ENCODE measurements around the gene PROKR2.

Gene PROKR2

DNA sequence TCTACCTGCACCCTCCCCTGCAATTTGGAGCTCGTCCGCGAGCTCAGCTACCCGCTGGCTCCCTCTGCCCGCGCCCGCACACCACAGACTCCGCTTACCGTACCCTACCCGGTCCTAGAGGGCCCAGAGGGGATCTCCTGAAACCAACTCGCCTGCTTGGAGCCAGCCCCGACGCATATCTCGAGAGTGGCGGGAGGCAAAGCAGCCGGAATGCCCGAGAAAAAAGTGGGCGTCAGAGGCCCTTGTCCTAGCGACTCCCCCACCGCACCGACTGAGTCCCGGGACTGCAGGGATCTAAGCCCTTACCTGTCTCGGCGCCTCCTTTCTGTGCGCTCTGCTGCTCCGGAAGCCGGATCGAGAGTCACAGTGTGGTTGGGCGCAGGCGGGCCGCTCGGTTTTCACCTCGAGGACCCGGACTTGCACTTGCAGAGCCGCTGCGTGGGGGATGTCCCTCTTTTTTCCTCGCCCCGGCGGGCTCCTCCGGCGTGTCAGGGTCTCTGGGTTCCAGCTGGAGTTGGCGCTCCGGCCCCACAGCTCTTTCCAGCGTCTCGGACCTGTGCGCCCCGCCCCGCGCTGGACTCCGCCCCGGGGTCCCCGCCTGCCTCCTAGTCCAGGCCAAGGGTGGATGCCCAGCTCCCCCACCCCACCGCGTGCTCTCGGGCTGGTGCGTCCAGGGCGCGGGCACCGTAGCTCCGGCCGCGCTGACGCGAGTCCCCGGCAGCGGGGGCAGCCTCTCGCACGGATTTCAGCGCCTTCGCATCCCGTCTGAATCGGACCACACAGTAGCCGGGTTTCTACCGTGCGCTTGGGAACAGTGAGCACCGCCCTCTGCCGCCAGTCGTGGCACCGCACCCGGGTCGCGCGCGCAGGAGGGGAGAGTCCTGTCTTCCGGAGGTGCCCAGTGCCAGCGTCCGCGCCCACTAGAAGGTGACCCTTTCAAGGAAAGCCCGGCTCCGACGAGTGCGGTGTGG, at the start of gene PROKR2:
Gene PROKR2, minus strand, starts transcription at position 767 of the 971 bp plus-strand sequence. CDS start 2,585 bp downstream, outside the sequence.
- DNase-seq: no peak

DNA sequence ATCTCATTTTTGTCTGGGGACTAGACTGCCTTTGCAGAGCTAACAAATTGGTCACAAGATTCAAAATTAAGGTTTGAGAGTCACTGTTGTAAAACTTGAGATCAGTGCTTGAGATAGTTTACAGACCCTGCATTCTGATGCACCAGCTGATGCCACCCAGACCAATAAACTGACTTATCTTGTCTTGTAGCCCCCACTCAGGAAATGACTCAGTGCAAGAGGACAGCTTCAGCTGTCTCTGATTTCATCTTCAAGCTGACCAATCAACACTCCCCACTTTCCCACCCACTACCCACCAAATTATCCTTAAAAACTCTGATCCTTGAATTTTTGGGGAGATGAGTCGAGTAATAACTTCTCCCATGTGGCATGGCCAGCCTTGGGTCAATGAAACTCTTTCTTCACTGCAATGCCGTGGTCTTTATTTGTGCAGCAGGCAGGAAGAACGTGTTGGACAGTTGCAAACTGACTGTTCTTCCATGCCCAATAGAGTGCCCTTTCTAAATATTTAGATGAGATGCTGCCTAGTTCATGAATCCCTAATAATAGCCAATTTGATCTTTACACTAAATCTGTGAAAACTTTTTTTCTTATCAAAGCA, 48.3 kb upstream of the PROKR2 start:
- no peak for DNase-seq

DNA sequence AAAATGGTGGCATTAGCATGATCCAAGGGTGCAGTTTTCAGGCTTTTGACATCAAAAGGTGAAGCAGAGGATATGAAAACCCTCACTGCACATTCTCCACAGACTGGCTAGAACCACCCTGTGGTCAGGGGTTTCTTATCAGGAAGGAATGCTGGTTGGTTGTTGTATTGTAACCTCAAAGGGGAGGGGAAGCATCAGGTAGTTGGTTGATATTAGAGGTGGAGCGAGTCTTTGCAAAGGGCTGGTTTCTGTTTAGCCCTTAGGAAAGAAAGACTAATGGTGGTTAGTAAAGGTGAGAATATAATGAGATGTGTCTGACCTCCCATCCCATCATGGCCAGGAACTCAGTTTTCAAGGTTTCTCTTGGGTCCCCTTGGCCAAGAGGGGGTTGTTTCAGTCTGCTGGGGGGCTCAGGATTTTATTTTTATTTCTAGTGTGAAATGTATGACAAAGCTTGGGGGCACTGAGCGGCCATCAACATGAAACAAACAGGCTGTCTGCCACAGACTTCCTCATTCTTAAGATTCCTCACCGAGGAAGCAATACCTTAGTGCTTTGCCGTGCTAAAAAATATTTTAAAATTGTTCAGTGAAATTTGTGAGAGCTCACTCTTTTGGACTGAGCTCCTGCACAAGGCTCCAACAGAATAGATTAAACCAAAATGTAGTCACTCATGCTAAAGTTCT, 47.5 kb upstream of the PROKR2 start:
- no peak for DNase-seq

DNA sequence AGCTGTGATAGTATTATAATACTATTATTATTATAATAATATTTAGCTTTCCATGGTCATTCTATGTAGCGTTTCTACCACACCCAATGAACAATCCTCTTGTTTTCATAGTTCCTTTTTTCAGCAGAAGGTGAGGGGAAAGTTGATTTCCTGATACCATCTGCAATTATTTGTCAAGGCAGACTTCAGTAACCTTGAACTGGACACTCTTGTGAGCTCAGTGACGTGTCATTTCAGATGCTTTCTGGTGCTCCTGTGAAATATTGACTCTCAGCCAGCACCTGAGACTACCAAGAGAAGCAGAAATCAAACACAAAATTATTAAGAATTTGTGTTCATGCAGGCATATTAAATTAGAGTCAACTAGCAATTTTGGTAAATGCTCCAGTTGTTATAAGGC, 46.0 kb upstream of the PROKR2 start:
- no peak for DNase-seq

DNA sequence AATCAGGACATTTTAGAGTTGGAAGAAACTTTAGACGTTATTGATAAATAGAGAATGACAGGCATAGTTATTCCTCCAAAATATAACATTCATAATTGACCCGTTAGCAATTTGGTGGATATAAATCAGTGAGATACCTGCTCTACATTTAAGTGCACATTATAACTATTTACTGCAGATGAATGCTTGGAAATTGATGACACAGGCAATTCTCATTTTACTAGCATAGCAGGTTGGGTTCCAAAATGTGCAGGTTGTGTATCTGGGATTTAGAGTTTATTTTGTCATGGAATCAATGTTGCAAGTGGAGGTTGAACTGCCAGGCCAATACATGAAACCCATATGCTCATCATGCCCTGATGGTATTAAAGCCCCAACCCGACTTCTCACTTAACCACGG, 44.4 kb upstream of the PROKR2 start:
- no peak for DNase-seq

DNA sequence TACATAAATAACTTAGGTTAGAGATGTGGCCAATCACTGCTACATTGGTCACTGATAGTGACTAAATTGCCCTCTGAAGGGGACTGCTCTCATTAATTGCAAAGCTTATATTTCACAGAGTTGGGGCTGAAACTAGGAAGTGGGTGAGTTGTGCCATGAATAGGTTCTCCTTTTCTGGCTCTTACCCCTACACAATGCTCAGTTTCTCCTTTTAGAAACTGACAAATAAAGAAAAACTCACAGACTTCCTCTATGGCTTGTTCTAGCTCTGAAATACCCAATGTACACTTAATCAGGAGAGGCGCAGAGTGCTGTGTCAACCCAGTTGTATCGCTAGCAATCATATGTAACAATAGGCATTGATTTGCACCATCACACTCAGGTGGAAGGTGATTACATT, 41.2 kb upstream of the PROKR2 start:
- DNase-seq: no peak

DNA sequence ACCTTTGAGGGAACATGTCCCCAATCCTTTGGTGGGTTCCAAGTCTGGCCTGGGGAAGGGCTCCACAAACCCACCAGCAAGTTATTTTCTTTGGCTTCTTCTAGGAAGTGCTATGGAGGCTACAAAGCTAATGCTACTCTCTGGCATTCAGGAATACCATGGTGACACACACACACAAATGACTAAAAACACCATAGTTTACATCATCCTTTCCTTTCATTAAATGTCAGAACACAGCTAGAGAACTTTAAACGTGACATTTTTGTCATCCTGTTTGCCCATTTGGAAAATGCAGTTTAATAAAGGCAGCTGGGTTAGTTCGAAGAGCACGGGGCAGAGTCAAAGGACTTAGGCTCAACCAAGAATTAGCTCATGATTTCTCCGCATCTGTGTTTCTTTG, 40.2 kb upstream of the PROKR2 start:
- DNase-seq: no peak

DNA sequence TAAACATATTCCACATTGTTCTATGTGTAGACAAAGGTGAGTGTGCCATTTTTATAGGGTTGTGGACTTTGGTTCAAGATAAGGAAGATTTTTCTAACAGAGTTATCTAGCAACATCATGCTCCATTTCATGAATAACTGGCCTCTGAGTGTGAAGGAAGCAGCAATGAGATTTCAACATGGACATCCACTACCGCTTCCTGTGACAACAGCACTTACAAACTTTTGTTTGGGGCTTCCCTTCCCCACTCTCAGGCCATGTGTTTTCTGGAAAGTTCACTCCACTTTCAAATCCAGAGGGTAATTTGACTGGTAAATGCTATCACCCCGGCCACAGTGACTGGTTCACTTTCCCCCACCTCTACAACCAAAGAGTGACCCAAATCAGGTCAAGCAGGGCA, 38.1 kb upstream of the PROKR2 start:
- DNase-seq: no peak

DNA sequence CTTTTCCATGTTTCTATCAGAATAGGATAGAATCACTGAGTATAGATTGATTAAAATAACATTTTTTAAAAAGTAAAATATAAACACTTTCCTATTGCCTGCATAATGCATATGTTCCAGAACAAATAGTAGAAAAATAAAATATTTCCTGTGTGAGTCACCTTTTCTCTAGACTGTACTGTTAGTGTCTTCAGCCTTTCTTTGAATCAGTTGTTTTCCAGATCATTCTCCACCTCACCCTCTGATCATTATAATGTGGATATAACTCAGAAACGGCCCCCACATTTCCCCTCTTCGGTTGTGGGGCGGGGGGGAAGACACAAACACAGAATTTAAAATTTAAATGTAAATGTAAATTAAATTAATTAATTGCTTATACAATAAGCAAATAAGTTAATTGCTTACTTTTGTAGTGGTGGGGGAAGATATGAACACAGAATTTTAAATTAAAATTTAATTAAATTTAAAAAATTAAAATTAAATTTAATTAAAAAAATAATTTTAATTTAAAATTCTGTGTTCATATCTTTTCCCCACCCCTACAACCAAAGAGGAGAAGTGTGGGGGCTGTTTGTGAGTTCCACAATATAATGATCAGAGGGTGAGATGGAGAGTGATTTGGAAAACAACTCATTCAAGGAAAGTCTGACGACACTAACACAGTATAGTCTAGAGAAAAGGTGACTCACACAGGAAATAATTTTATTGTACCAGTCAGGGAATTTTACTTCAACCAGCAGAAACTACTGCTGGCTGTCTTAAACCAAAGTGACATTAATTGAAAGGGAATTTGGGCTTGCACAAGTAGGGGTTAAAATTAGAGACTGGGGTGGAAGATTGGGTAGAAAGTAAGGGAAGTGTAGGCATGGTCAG, 37.1 kb upstream of the PROKR2 start:
- DNase-seq: no peak

DNA sequence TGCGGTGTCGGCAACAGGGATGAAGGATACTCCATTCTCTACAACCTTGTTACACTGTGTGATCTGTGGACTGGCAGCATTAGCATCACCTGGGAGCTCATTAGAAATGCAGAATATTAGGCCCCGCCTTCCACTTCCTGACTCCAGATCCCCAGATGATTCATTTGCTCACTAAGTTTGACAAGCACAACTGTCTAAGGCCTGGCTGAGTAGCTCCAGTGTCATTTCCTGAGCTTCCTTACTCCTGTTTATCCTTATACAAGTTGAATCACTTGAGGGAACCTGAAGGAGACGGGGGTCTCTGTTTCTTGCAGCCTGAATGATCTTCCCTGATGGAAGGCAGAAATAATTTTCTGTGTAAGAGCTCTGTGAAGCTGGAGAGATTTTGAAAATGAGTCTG, 32.7 kb upstream of the PROKR2 start:
- no peak for DNase-seq

DNA sequence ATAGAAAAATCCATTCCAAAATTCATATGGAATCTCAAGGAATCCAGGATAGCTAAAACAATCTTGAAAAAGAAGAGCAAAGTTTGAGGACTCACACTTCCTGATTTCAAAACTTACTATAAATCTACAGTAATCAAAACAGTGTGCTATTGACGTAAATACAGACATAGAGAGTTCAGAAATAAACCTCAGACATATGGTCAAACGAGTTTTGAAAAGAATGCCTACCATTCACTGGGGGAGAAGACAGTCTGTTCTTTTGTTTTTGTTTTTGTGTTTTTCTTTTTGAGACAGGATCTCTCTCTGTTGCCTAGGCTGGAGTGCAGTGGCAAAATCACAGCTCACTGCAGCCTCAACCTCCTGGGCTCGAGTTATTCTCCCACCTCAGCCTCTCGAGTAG, 25.3 kb upstream of the PROKR2 start:
- no peak for DNase-seq

DNA sequence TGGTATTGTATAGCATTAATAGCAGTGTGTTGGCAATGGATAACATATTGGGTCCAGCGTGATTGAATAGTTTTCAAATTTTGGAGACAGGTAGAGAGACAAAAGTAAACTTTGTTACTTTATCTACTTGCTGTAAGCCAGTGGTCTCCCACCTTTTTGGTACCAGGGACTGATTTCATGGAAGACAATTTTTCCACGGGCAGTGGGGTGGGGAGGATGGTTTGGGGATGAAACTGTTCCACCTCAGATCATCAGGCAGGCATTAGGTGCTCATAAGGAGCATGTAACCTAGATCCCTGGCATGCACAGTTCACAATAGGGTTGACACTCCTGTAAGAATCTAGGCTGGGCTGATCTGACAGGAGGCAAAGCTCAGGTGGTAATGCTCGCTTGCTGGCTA, 14.6 kb upstream of the PROKR2 start:
- no peak for DNase-seq

DNA sequence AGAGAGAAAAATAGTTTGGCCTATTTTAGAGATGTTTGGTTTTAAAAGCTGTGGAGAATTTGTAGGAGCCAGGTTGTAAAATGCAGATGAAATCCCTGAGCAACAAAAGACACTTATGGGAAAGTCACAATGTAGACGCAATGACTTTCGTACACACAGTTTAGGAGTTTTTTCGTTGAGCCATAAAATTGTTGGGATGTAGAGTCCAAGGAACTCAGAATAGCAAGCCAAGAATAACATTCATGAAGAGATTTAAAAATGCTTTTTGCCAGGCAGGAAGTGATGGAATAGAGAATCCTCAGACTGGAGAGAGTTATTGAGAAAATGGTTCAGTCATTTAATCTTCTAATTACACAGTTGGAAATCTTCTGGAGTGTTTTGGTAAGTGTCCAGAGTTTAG, 11.5 kb upstream of the PROKR2 start:
- DNase-seq: no peak

DNA sequence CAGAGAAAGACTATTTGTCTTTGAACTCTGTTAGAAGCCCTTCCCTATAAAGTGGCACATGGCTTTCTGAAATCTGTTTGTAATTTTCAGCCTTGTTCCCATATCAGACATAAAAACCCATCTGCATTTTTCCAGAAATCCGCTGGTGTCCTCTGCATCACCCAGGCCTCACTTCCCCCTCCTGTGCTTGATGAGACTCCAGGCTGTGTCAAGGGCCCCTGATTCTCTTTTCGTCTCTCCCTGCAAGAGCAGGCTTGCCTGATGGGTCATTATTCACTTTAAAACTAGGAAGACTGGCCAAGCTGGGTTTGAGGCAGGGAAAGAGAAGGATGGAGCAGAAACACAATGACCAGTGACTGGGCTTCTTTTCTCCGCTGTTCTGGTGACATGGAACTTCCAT, 10.6 kb upstream of the PROKR2 start:
- DNase-seq: peak; percentile 60

DNA sequence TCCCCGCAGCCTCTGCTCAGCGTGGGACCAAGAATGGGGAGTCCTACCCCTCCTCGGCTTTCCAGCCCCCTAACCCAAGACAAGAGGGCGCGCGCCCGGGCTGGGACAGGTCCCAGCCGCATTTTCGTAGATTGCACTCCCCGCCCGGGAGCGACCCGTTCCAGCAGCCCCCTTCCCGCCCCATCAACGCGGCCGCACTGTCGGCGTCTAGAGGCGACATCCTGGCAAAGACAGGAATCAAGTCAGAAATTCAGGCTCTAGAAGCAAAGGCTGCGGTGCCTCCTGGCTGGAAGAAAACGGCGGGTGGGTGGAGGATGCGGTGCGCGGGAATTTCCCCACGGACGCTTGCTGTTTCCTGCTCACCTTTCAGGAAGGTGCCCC, 957 bp downstream of the PROKR2 start:
- no peak for DNase-seq

DNA sequence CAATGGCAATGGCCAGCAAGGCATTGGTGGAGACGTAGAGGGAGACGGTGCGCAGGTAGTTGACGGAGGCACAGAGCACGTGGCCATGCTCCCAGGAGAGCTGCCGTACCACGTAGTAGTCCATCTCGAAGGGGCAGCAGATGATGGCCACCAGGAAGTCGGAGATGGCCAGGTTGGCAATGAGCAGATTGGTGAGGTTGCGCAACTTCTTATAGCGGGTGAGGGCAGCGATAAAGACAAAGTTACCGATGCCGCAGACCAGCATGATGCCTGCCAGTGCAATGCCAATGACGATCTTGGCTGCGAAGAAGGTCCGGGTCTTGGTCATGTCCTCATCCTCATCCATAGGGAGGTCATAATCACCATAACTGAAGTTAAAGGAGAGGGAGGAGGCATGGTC, 2.8 kb downstream of the PROKR2 start:
- DNase-seq: no peak

DNA sequence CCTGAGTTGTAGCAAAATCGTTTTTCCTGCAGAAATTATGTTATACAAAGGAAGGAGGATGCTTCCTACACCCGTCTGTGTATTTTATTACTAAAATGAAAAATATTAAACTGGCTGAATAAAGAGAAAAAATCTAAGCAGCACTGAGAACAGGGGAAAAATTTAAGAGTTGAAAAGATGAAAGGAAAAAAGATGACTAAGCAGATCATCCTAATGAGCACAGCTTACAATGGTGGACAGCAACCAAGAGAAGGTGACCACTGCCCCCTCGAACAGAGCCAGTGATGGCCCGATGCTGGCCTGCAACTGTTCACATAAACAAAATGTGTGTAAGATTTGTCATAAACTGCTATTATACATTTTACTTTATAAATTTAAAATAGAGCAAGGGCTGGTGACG, 4.2 kb downstream of the PROKR2 start:
- DNase-seq: no peak

DNA sequence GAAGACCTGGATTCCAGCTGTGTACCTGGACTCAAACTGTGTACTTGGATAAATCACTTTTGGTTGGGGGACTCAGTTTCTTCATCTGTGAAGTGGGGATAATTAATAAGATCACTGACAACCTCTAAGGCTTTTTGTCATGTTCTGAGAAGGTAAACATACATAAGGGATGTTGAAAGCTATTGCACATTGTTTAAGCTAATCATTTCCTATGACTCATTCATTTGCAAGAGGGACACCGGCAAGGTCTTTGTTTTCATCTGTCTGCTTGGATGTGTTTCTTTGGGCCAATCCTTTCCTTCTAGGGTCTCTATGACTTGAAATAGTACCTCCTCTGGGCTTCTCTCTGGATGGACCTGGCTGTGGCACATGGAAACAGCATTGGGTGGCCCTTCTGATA, 6.8 kb downstream of the PROKR2 start:
- no peak for DNase-seq

DNA sequence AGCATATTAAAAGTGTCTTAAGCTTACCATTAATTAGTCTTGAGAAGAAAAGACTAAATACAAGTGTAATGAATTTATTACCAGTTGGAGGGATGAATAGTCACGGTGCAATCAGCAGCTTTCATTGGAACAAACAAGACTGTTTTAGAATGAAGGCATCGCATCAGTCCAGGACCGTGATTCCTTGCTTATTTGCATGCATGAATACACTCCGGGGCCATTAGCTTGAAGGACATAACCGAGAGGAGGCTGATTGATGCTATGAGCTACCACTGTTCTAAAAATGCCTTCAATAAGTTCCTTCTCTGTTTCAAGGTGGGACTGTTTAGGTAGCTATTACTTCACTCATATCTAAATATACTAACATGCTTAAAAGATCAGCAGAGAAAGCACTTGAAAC, 17.9 kb downstream of the PROKR2 start:
- no peak for DNase-seq

DNA sequence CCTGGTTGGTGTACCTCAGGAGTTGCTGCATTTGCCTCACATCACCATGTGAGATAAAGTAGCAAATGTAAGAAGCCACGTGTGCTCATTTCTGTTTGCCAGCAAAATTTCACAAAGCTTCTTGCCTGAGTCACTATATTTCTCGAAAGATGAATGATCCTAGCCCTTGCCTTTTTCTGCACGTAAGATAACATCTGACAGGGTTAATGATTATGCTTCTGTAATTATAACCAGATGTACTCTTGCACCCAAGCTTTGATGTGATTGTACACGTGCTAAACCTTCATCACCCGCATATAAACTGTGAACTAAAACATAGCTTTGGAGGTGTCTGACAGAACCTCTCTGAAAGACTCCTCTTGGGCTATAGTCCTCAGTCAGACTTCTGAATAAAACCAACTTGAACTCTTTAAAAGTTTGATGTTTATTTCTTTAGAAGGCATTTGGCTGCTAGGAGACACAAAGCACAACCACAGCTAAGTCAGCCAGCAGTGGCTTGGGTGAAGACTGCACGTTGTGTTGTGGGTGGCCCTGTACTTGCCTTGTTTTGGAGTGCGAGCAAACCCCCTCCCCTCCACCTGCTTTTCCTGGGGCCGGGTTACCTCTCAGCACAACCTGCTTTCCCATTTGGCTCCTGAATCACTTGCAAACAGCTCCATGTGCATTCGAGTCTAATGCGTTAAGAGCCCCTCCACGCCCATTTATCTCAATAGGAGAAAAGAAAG, 19.3 kb downstream of the PROKR2 start:
- DNase-seq: no peak

DNA sequence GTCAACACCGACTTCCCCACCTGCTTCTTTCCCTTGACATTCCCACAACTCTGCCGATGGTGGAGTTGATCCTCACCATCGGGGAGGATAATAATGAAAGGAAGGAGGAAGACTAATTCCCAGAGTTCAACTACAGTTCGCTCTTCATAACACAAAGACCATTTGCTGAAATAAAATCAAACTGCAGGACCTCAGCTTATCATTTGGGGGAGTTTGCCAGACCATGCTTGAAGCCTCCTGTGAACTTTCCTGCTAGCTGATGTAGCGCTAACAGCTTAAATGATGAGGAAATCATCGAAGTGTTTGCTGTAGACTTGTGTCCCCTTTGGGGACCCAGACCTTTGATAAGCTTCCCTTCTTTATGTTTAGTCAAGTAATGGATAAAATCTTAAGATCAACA, 26.2 kb downstream of the PROKR2 start:
- DNase-seq: no peak

DNA sequence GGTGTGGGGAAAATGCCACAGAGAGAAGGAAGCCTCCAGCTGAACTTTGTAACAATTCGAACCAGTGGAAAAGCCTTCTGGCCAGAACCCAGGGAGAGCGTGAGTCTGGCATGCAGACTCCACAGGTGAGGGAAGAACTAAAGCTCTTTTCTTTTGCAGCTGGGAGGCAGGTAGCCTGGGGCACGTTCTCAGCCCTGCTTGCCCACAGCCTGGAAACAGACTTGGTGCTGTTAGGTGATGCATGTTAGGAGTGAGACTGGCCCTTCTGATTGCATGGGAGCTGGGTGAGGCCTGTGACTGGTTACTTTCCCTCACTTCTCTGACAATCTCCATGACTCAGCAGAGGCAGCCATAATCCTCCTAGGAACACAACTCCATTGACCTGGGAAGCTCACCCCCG, 34.2 kb downstream of the PROKR2 start:
- DNase-seq: no peak

Measured in femur (tissue), 1 donor.